Cardiac muscle cell (in vitro differentiated cells and primary cell): ENCODE measurements around the gene LRRC23. TPM values are rescaled to one million over a fixed set of nuclear protein-coding genes. Genes with fewer than 3 reads are reported as not detected.
"Not testable (repeated sequence)": the region's sequence is repeated elsewhere in the genome, so short reads cannot be mapped to it uniquely, and the experiment has no call there.

Experiments
- DNase-seq, 2 donors: peaks; one replicate each; pipeline versions ENCODE4 v3.0.0 to v3.0.0-alpha.2; 2010 to 2017; ENCODE audit warnings: low read depth in 1 of 2, low spot score in 1 of 2
- H3K27ac ChIP-seq: fragments of 200-600 bp; sonication (generic); 2 replicates; pipeline ENCODE4 v1.5.1; 2016
- H3K27me3 ChIP-seq: fragments of 200-600 bp; sonication (generic); 2 replicates; pipeline ENCODE4 v1.6.0; 2016; ENCODE audit warnings: control low read depth
- H3K36me3 ChIP-seq: fragments of 200-600 bp; sonication (generic); 2 replicates; pipeline ENCODE4 v1.5.1; 2016; ENCODE audit warnings: control low read depth
- H3K4me1 ChIP-seq: fragments of 200-600 bp; sonication (generic); 2 replicates; pipeline ENCODE4 v1.8.1; 2017; ENCODE audit warnings: low read depth, mild to moderate bottlenecking, mixed run types
- H3K4me3 ChIP-seq: fragments of 200-600 bp; sonication (generic); 2 replicates; pipeline ENCODE4 v1.5.1; 2016; ENCODE audit warnings: mild to moderate bottlenecking
- H3K9me3 ChIP-seq: fragments of 200-600 bp; sonication (generic); 2 replicates; pipeline ENCODE4 v1.5.1; 2017; ENCODE audit warnings: low read depth, mild to moderate bottlenecking, control low read depth
- CTCF ChIP-seq: IDR thresholded peaks from 2 replicates; pipeline ENCODE4 v1.5.1; 2012; ENCODE audit warnings: low read depth, mild to moderate bottlenecking, low read length
- polyA plus RNA-seq: library from polyadenylated mRNA; unstranded; fragments of >200 nt; fragmentation: Nextera tagmentation; extraction: Ambion mirVana; gene quantifications from 2 replicates; pipeline ENCODE4 v1.2.1, GENCODE V29; 2016
- total RNA-seq: library from RNA; depleted of rRNA; stranded (reverse); fragments of >200 nt; gene quantifications from 2 replicates; pipeline ENCODE4 v1.2.3, GENCODE V29; 2016

The LRRC23 gene
- total and polyA plus RNA-seq, 2 experiments from 2014 or later, result 17.5 to 23.7 TPM

GRCh38 chr12:6883683-6884082 is 20.9 kb upstream of the LRRC23 start:
- H3K36me3 ChIP-seq, result no peaks in the 10 kb centered on the region
- no peak overlapping the region for H3K4me3 ChIP-seq
- no peak for TF ChIP-seq CTCF
- H3K27ac ChIP-seq, result no peak overlapping the region
- no peak for DNase-seq
- no peaks in the 10 kb centered on the region for H3K27me3 ChIP-seq
- no peaks in the 10 kb centered on the region for H3K4me1 ChIP-seq
- H3K9me3 ChIP-seq, result no peaks in the 10 kb centered on the region

- no peak for TF ChIP-seq CTCF
- DNase-seq, result no peak
Observed at GRCh38 chr12:6884539-6884938, 20.1 kb upstream of the LRRC23 start.

GRCh38 chr12:6886206-6886999 is 18.2 kb upstream of the LRRC23 start:
- not testable (repeated sequence) for H3K27ac ChIP-seq, DNase-seq

More at GRCh38 chr12:6884539-6884938, 20.1 kb upstream of the LRRC23 start:
- Histone ChIP-seq H3K4me3 (no peak overlapping the region), H3K9me3 (no peaks in the 10 kb centered on the region), H3K27me3 (no peaks in the 10 kb centered on the region), H3K36me3 (no peaks in the 10 kb centered on the region), H3K27ac (no peak overlapping the region), H3K4me1 (no peaks in the 10 kb centered on the region)

GRCh38 chr12:6887460-6887859 is 17.2 kb upstream of the LRRC23 start:
- no peak for DNase-seq
- H3K4me1 ChIP-seq, result no peaks in the 10 kb centered on the region
- H3K36me3 ChIP-seq, result no peaks in the 10 kb centered on the region
- H3K27ac ChIP-seq, result no peak overlapping the region
- H3K9me3 ChIP-seq, result no peaks in the 10 kb centered on the region
- TF ChIP-seq CTCF, result no peak
- no peak overlapping the region for H3K4me3 ChIP-seq
- no peaks in the 10 kb centered on the region for H3K27me3 ChIP-seq

More at GRCh38 chr12:6886206-6886999, 18.2 kb upstream of the LRRC23 start:
- not testable (repeated sequence) for H3K27me3 ChIP-seq, H3K4me3 ChIP-seq, H3K4me1 ChIP-seq, H3K9me3 ChIP-seq, H3K36me3 ChIP-seq

GRCh38 chr12:6888360-6888759 is 16.3 kb upstream of the LRRC23 start:
- H3K4me3 ChIP-seq, result no peak overlapping the region
- DNase-seq, result no peak
- H3K36me3 ChIP-seq, result no peaks in the 10 kb centered on the region
- no peaks in the 10 kb centered on the region for H3K27me3 ChIP-seq
- H3K9me3 ChIP-seq, result no peaks in the 10 kb centered on the region
- H3K27ac ChIP-seq, result no peak overlapping the region
- no peak for TF ChIP-seq CTCF
- no peaks in the 10 kb centered on the region for H3K4me1 ChIP-seq

GRCh38 chr12:6888794-6889193 is 15.8 kb upstream of the LRRC23 start:
- H3K36me3 ChIP-seq, H3K27me3 ChIP-seq, H3K27ac ChIP-seq, H3K4me3 ChIP-seq, H3K9me3 ChIP-seq, DNase-seq, H3K4me1 ChIP-seq: not testable (repeated sequence)

GRCh38 chr12:6889775-6890573 is 14.6 kb upstream of the LRRC23 start:
- not testable (repeated sequence) for H3K4me1 ChIP-seq, H3K27me3 ChIP-seq, H3K27ac ChIP-seq, H3K9me3 ChIP-seq, DNase-seq, H3K36me3 ChIP-seq, H3K4me3 ChIP-seq
